K562 (cell line): ENCODE data around the gene USP9Y. TPM values are rescaled to one million over a fixed set of nuclear protein-coding genes. Genes with fewer than 3 reads are reported as not detected.

Experiments used
- ATAC-seq: fragments of 200-7000 bp; cut with Tn5 transposase; 3 replicates; pipeline ENCODE4 v1.9.1; 2020; ENCODE audit warnings: moderate library complexity
- BruUV-seq: library from RNA; stranded (reverse); fragments of 400-500 nt; replicated peaks from 2 replicates; lab custom pipeline; 2021; lab: Mats Ljungman, UMichigan
- CTCF ChIA-PET: fragments of 300-600 bp; formaldehyde crosslinking; extraction: SDS; loops from one replicate; lab custom pipeline; 2021; ENCODE audit warnings: low intra/inter-chr PET ratio; lab: Yijun Ruan, JAX
- POLR2A ChIA-PET: fragments of 300-600, 350-650 bp; sonication (Branson Sonifier 250); formaldehyde crosslinking; extraction: SDS; loops from one replicate; lab custom pipeline; 2021; ENCODE audit warnings: antibody characterized with exemption, inconsistent platforms; lab: Yijun Ruan, JAX
- DNase-seq, 4 experiments: peaks; one replicate each; pipeline versions ENCODE4 v3.0.0 to v3.0.0-alpha.2; 2011 to 2018; ENCODE audit warnings: low spot score in 3 of 4, mixed read lengths in 3 of 4; ENCODE audit errors: extremely low read depth in 1 of 4
- FAIRE-seq: peaks from 2 replicates; lab custom pipeline; 2011; peaks lifted over from hg19 to GRCh38; lab: Jason Lieb, UNC
- H2AFZ ChIP-seq: 2 replicates; pipeline ENCODE4 v1.6.0; 2011; ENCODE audit warnings: low read depth, low read length, control low read depth, inconsistent platforms
- H3K27ac ChIP-seq: fragments of 200-600 bp; 3 replicates; pipeline ENCODE4 v1.8.0; 2011; ENCODE audit warnings: low read depth, mild to moderate bottlenecking, control low read depth, inconsistent platforms, low read length, moderate library complexity, mixed read lengths; ENCODE audit errors: extremely low read depth
- H3K27me3 ChIP-seq, 2 experiments: fragments of 300-600 bp in 1 of 2; 2 replicates in 1 of 2; 3 replicates in 1 of 2; pipeline versions ENCODE4 v1.6.0 to v1.8.0; 2011; ENCODE audit warnings: inconsistent platforms in 2 of 2, low read length in 2 of 2, mild to moderate bottlenecking in 1 of 2, mixed read lengths in 1 of 2, moderate library complexity in 1 of 2; ENCODE audit not compliant: control insufficient read depth in 2 of 2, insufficient read depth in 2 of 2
- H3K36me3 ChIP-seq: fragments of 300-600 bp; 3 replicates; pipeline ENCODE4 v1.8.0; 2011; ENCODE audit warnings: mild to moderate bottlenecking, low read length, inconsistent platforms; ENCODE audit not compliant: control insufficient read depth, insufficient read depth
- H3K4me1 ChIP-seq, 2 experiments: fragments of 200-600 bp in 1 of 2; replicated peaks in 1 of 2; 2 replicates in 1 of 2; 3 replicates in 1 of 2; pipeline versions ENCODE4 v1.5.1 to v1.8.0; 2011; ENCODE audit warnings: inconsistent platforms in 2 of 2, low read length in 2 of 2, mild to moderate bottlenecking in 1 of 2, mixed read lengths in 1 of 2, moderate library complexity in 1 of 2; ENCODE audit not compliant: control insufficient read depth in 2 of 2, insufficient read depth in 2 of 2
- H3K4me2 ChIP-seq: 2 replicates; pipeline ENCODE4 v1.6.1; 2011; ENCODE audit warnings: low read length, control low read depth, inconsistent platforms, mixed read lengths; ENCODE audit not compliant: insufficient read depth
- H3K4me3 ChIP-seq: fragments of 200-600 bp; sonication (generic), shearing (Covaris generic); 2 replicates; pipeline ENCODE4 v1.5.1; 2016; ENCODE audit warnings: control low read depth, inconsistent platforms
- H3K79me2 ChIP-seq: fragments of 200-600 bp; 3 replicates; pipeline ENCODE4 v1.8.0; 2011; ENCODE audit warnings: low read length, inconsistent platforms; ENCODE audit not compliant: control insufficient read depth, insufficient read depth
- H3K9ac ChIP-seq, 2 experiments: 2 replicates each; pipeline versions ENCODE4 v1.6.0 to v1.6.1; 2011; ENCODE audit warnings: low read depth in 2 of 2, low read length in 2 of 2, control low read depth in 1 of 2, inconsistent platforms in 1 of 2, mild to moderate bottlenecking in 1 of 2, mixed read lengths in 1 of 2; ENCODE audit not compliant: insufficient read depth in 1 of 2
- H3K9me1 ChIP-seq: one replicate; pipeline ENCODE4 v1.6.0; 2011; ENCODE audit warnings: inconsistent platforms, mild to moderate bottlenecking, low read length, moderate library complexity; ENCODE audit not compliant: control insufficient read depth, insufficient read depth
- H3K9me3 ChIP-seq: replicated peaks from 2 replicates; pipeline ENCODE4 v1.5.1; 2011; ENCODE audit warnings: low read depth, low read length, inconsistent platforms; ENCODE audit not compliant: control insufficient read depth, insufficient read depth
- H4K20me1 ChIP-seq: replicated peaks from 2 replicates; pipeline ENCODE4 v1.6.1; 2011; ENCODE audit warnings: low read length, inconsistent platforms, mixed read lengths; ENCODE audit not compliant: control insufficient read depth, insufficient read depth
- CBFB ChIP-seq: sonication (generic); formaldehyde crosslinking; IDR thresholded peaks from 2 replicates; pipeline ENCODE4 v1.4.0; 2020; ENCODE audit warnings: mild to moderate bottlenecking, missing genetic modification reagents
- ETV1 ChIP-seq: fragments of 450-650 bp; conservative IDR thresholded peaks from 2 replicates; pipeline ENCODE4 v1.6.1; 2016; ENCODE audit warnings: missing genetic modification characterization, control low read depth, low read depth, missing compliant biosample characterization
- FOXJ2 ChIP-seq: fragments of 200-800 bp; sonication (Bioruptor generic); IDR thresholded peaks from 2 replicates; pipeline ENCODE4 v1.6.1; 2016; ENCODE audit warnings: missing genetic modification characterization, missing compliant biosample characterization
- NFRKB ChIP-seq: fragments of 450-650 bp; IDR thresholded peaks from 2 replicates; pipeline ENCODE4 v1.6.1; 2016; ENCODE audit warnings: low read depth
- PCBP1 ChIP-seq: fragments of 200-400 bp; formaldehyde crosslinking; IDR thresholded peaks from 2 replicates; pipeline ENCODE4 v1.6.1; 2018; ENCODE audit warnings: mild to moderate bottlenecking, low read depth, low read length; ENCODE audit not compliant: poor library complexity, severe bottlenecking
- POLR2AphosphoS2 ChIP-seq: IDR thresholded peaks from 2 replicates; pipeline ENCODE4 v1.6.1; 2012; ENCODE audit warnings: low read length, improper control_type of control experiment
- PRPF4 ChIP-seq: fragments of 200-400 bp; formaldehyde crosslinking; IDR thresholded peaks from one replicate; pipeline ENCODE4 v1.6.1; 2017; ENCODE audit warnings: low read length, low read depth, mild to moderate bottlenecking; ENCODE audit not compliant: insufficient read depth, poor library complexity, severe bottlenecking
- SMAD3 ChIP-seq: fragments of 450-650 bp; formaldehyde crosslinking; conservative IDR thresholded peaks from 2 replicates; pipeline ENCODE4 v1.4.0; 2020; ENCODE audit warnings: mild to moderate bottlenecking
- SP2 ChIP-seq: IDR thresholded peaks from 2 replicates; pipeline ENCODE4 v1.6.1; 2011; ENCODE audit warnings: mild to moderate bottlenecking, low read depth, low read length, moderate library complexity; ENCODE audit not compliant: poor library complexity, severe bottlenecking; ENCODE audit errors: extremely low read depth
- STAT5A ChIP-seq: IDR thresholded peaks from 2 replicates; pipeline ENCODE4 v1.6.1; 2012; ENCODE audit warnings: low read length, inconsistent platforms, borderline replicate concordance
- TEAD4 ChIP-seq, 2 experiments: sonication (generic) in 1 of 2; formaldehyde crosslinking in 1 of 2; IDR thresholded peaks; 2 replicates each; pipeline versions ENCODE4 v1.6.1 to v1.8.0; 2012 to 2022; ENCODE audit warnings: borderline replicate concordance in 1 of 2, inconsistent platforms in 1 of 2, low read length in 1 of 2, mild to moderate bottlenecking in 1 of 2, missing genetic modification reagents in 1 of 2
- ZNF436 ChIP-seq: fragments of 250-450, 450-650 bp; sonication (Bioruptor Pico); formaldehyde crosslinking; IDR thresholded peaks from 2 replicates; pipeline ENCODE4 v1.7.0; 2020; ENCODE audit warnings: mild to moderate bottlenecking
- ZNF780A ChIP-seq: fragments of 250-450 bp; sonication (Bioruptor Pico); IDR thresholded peaks from 2 replicates; pipeline ENCODE4 v1.5.0; 2021; ENCODE audit warnings: mild to moderate bottlenecking
- WGBS: fragments of 100-300 bp; shearing (Covaris generic); methylation state at CpG from one replicate; pipeline ENCODE4 v1.1.6; 2016; ENCODE audit warnings: low coverage, mixed read lengths; ENCODE audit not compliant: insufficient coverage; ENCODE audit errors: missing lambda C conversion rate; 5-methylcytosine and 5-hydroxymethylcytosine counted together
- in situ Hi-C: fragments of 300-500 bp; cut with MboI; formaldehyde crosslinking; loops from 4 replicates; pipeline ENCODE4 v1.15.0; 2018; ENCODE audit warnings: inconsistent platforms, mixed read lengths
- intact Hi-C: fragments of 100-400 bp; cut with micrococcal nuclease; formaldehyde crosslinking; loops from 2 replicates; pipeline ENCODE4 v1.14.2; 2022
- polyA plus RNA-seq, 8 experiments: library from polyadenylated mRNA; depleted of rRNA in 4 of 8; stranded (reverse) in 5 of 8; unstranded in 3 of 8; fragments of >200 nt; fragmentation: Nextera tagmentation in 2 of 8; fragmentation: Illumina TruSeq in 1 of 8; extraction: Ambion mirVana in 2 of 8; extraction: Trizol in 1 of 8; gene quantifications; 2 replicates each; pipeline versions ENCODE4 v1.2.1 to v1.2.3, GENCODE V29; 2011 to 2014; ENCODE audit warnings: inconsistent platforms in 1 of 8, missing spikeins in 1 of 8
- total RNA-seq, 7 experiments: library from RNA; depleted of rRNA in 6 of 7; stranded (reverse); fragments of >200 nt in 6 of 7; fragmentation: Illumina TruSeq in 2 of 7; extraction: Trizol in 2 of 7; gene quantifications; 2 replicates each; pipeline versions ENCODE4 v1.2.1 to v1.2.3, GENCODE V29; 2011 to 2021; ENCODE audit warnings: low replicate concordance in 1 of 7
- TF ChIP-seq, protein P1 (sequence below): fragments of 250-450 bp; sonication (Bioruptor Pico); IDR thresholded peaks from 2 replicates; pipeline ENCODE4 v1.4.0; 2020; ENCODE audit warnings: mild to moderate bottlenecking, moderate library complexity
- TF ChIP-seq, protein P2 (sequence below): sonication (generic); formaldehyde crosslinking; IDR thresholded peaks from 2 replicates; pipeline ENCODE4 v1.8.0; 2022; ENCODE audit warnings: missing genetic modification reagents, mild to moderate bottlenecking, moderate library complexity, borderline replicate concordance

USP9Y gene
- total and polyA plus RNA-seq, 9 of the 15 experiments (the other 6 are each of a cell fraction or from before 2014, with no cell fraction given), result 0.13 TPM; not detected in 8

DNA sequence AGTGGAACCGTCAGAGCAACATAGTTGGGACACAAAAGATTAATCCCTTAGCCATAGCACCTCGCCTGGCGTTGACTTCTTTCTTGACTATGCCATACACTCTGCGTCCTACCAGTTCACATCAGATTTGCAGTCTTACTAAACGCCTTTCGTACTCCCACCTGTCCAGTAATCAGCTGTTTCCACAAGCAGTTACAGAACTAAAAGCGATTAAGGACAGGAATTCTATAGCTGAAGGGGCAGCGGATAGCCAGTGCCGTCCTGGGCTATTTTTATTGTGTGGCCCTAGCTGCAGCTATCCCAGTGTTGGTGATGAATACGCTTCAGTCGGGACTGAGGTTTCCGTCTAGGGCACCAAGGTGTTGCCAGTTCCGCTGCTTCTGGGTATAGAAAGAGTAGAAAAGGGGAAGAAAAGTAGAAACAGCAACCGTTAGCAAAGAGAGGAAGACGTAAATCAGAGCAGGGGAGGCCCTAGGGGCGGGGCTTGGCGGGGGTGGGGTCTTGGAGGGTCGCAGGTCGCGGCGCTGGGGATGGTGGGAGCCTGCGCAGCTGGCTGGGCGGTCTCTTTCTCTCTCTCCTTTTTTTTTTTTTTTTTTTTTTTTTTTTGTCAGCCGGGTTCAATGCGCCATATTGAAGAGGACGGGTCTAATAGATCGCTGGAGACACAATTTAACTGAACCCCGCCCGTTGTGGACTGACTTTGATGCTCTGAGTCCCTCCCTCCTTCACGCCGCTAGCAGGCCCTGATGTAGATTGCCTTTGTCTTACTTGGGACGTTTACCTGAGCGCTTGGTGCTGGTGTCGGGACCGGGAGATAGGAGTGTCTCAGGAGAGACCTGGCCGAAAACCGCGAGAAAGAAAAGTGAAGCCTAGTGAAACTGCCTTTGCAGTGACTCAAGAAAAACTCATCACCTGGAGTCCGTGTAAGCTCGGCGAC, 39.0 kb upstream of the USP9Y start:
- H3K4me3 ChIP-seq, result no peak overlapping the region
- ChIA-PET POLR2A (no interaction called here), CTCF (no interaction called here)
- H3K4me1 ChIP-seq, result no peaks in the 10 kb centered on the region
- WGBS, result no CpG with 5 or more reads among the region's 41 CpGs
- H3K27me3 ChIP-seq, result no peaks in the 10 kb centered on the region
- TF ChIP-seq STAT5A (no peak), NFRKB (no peak), SP2 (no peak), CBFB (CRISPR knock-in tag) (no peak), ETV1 (tag) (no peak), PRPF4 (no peak), ZNF780A (no peak), TEAD4 (IDR thresholded peaks at IDR 0.05; ENCODE audit: low read length) (no peak), TEAD4 (CRISPR knock-in tag; IDR thresholded peaks at IDR 0.05; ENCODE audit: borderline replicate concordance) (no peak), SMAD3 (CRISPR knock-in tag) (no peak), ZNF436 (CRISPR knock-in tag) (no peak), PCBP1 (no peak), POLR2AphosphoS2 (no peak), FOXJ2 (tag) (no peak)
- TF ChIP-seq, protein P1, sequence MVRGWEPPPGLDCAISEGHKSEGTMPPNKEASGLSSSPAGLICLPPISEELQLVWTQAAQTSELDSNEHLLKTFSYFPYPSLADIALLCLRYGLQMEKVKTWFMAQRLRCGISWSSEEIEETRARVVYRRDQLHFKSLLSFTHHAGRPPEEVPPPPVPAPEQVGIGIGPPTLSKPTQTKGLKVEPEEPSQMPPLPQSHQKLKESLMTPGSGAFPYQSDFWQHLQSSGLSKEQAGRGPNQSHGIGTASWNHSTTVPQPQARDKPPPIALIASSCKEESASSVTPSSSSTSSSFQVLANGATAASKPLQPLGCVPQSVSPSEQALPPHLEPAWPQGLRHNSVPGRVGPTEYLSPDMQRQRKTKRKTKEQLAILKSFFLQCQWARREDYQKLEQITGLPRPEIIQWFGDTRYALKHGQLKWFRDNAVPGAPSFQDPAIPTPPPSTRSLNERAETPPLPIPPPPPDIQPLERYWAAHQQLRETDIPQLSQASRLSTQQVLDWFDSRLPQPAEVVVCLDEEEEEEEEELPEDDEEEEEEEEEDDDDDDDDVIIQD (CRISPR knock-in tag), result no peak
- TF ChIP-seq, protein P2, sequence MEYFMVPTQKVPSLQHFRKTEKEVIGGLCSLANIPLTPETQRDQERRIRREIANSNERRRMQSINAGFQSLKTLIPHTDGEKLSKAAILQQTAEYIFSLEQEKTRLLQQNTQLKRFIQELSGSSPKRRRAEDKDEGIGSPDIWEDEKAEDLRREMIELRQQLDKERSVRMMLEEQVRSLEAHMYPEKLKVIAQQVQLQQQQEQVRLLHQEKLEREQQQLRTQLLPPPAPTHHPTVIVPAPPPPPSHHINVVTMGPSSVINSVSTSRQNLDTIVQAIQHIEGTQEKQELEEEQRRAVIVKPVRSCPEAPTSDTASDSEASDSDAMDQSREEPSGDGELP, result no peak
- BruUV-seq, result no TSS peak
- DNase-seq, result no peak
- H3K9ac ChIP-seq, result no peak overlapping the region
- in situ Hi-C loops (no loop called here), intact Hi-C loops (no loop called here)
- no peak for ATAC-seq
- H3K9me1 ChIP-seq, result no peaks in the 10 kb centered on the region
- H3K4me2 ChIP-seq, result no peak overlapping the region
- no peaks in the 10 kb centered on the region for H3K79me2 ChIP-seq
- H3K36me3 ChIP-seq, result no peaks in the 10 kb centered on the region
- FAIRE-seq, result no peak
- no peak overlapping the region for H3K27ac ChIP-seq
- no peaks in the 10 kb centered on the region for H3K9me3 ChIP-seq
- H2AFZ ChIP-seq, result no peak overlapping the region
- no peaks in the 10 kb centered on the region for H4K20me1 ChIP-seq
